Tibial artery (tissue), 4 donors: ENCODE data around the gene PLAAT4.
A peak's percentile ranks its signal among the peaks of the same experiment; 100 is the strongest.
"Not testable (repeated sequence)": the region's sequence is repeated elsewhere in the genome, so short reads cannot be mapped to it uniquely, and the experiment has no call there.

ENCODE experiments used
- DNase-seq, 2 donors: peaks; one replicate each; pipeline ENCODE4 v3.0.0-alpha.2; 2019
- H3K27ac ChIP-seq, 2 donors: fragments of 200-600 bp; sonication (generic) in 1 of 2; 1 replicate in 1 of 2; 2 replicates in 1 of 2; pipeline ENCODE4 v1.5.1; 2018 to 2019; ENCODE audit warnings: mild to moderate bottlenecking in 1 of 2
- H3K27me3 ChIP-seq, 2 donors: fragments of 200-600 bp; sonication (generic) in 1 of 2; one replicate each; pipeline versions ENCODE4 v1.5.1 to v1.6.0; 2016 to 2019
- H3K36me3 ChIP-seq, 3 donors: fragments of 200-600 bp; sonication (generic) in 2 of 3; one replicate each; pipeline ENCODE4 v1.5.1; 2016 to 2019; ENCODE audit warnings: mild to moderate bottlenecking in 2 of 3
- H3K4me1 ChIP-seq, 4 donors: fragments of 200-600 bp; sonication (generic) in 2 of 4; 1 replicate in 3 of 4; 2 replicates in 1 of 4; pipeline ENCODE4 v1.5.1; 2016 to 2019
- H3K4me3 ChIP-seq, 2 donors: fragments of 200-600 bp; sonication (generic) in 1 of 2; 1 replicate in 1 of 2; 2 replicates in 1 of 2; pipeline ENCODE4 v1.5.1; 2018 to 2019; ENCODE audit warnings: mild to moderate bottlenecking in 2 of 2
- H3K9me3 ChIP-seq, 3 donors: fragments of 200-600 bp; sonication (generic) in 1 of 3; one replicate each; pipeline ENCODE4 v1.5.1; 2016 to 2019
- intact Hi-C: fragments of 100-400 bp; cut with DNase I; formaldehyde crosslinking; loops from one replicate; pipeline ENCODE4 v1.15.0; 2023; ENCODE audit warnings: low total_unique reads
- TF ChIP-seq, protein P1 (sequence below), 2 experiments: fragments of 200-600 bp in 1 of 2; fragments of 450-650 bp in 1 of 2; IDR thresholded peaks; one replicate each; pipeline ENCODE4 v1.5.1; 2017 to 2019; ENCODE audit warnings: antibody characterized with exemption in 2 of 2, mild to moderate bottlenecking in 1 of 2, moderate library complexity in 1 of 2

PLAAT4 gene

DNA sequence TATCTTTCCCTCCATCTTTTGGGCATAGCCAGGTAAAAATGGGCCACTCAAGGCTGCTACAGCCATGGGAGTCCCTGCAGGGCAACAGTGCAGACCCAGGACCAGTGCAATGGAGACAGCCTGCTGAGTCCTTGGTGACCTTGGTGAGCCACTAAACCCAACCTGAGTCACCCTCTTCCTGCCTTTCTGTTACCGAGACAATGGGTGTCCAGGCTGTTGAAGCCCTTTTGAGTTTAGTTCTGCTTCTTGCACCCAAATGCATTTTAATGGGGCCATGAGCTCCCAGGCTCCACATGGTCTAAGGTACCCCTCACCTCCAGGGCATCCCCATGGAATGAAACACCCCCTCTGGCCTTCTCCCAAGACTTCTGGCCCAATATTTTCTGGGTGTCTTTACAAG is 874 bp upstream of the PLAAT4 start:
- Histone ChIP-seq H3K27me3 (no peaks in the 10 kb centered on the region), H3K4me1 (peaks cover 0 to 51% (median 34%) of the 10 kb centered on the region in 4 donors), H3K36me3 (no peaks in the 10 kb centered on the region), H3K27ac (peak overlapping the region; percentile 85 to 91), H3K9me3 (no peaks in the 10 kb centered on the region), H3K4me3 (no peak overlapping the region)
- TF ChIP-seq, protein P1, sequence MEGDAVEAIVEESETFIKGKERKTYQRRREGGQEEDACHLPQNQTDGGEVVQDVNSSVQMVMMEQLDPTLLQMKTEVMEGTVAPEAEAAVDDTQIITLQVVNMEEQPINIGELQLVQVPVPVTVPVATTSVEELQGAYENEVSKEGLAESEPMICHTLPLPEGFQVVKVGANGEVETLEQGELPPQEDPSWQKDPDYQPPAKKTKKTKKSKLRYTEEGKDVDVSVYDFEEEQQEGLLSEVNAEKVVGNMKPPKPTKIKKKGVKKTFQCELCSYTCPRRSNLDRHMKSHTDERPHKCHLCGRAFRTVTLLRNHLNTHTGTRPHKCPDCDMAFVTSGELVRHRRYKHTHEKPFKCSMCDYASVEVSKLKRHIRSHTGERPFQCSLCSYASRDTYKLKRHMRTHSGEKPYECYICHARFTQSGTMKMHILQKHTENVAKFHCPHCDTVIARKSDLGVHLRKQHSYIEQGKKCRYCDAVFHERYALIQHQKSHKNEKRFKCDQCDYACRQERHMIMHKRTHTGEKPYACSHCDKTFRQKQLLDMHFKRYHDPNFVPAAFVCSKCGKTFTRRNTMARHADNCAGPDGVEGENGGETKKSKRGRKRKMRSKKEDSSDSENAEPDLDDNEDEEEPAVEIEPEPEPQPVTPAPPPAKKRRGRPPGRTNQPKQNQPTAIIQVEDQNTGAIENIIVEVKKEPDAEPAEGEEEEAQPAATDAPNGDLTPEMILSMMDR (IDR thresholded peaks at IDR 0.05), result no peak
- intact Hi-C loops, result loop anchor here (5.0 kb wide), 1 partner anchor 72 kb away; no protein-coding TSS in a partner anchor
- no peak for DNase-seq

DNA sequence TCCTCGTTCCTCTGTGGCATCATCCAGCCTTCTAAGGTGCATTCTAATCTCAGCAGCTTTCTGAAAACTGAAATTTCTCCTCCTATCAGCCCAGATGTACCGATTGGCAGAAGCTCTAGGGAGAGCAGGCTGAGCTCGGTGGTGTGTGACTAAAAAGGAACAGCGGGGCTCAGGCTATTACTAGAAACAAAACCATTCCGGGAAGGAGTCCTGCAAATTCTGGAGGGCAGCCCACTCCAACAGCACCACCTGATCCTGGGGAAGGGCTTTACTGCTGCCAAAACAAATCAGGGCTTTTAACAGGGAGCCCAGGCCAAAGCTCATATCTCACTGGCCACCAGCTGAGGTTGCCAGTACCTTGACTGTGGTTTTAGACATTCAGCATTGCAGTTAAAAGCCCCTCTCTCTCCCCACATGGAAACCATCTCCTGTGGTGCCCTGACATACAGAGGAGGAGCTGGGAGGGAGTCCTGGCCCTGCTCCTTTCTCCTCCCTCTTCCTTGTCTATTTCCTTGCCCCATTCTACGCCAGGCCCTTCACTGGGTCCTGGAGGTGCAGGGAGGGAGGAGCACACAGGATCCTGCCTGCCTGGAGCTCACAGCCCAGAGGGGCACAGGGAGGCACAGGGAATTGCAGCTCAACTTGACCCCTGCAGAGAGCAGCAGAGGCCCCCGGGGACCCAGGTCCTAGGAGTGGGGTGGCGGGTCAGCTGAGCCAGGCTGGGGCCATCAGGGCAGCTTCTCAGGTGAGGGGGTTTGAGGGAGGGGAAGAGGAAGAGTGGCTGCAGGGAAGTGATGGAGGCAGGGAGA is 889 bp downstream of the PLAAT4 start:
- Histone ChIP-seq H3K4me3 (peak overlapping the region; percentile 48 to 50), H3K27me3 (no peaks in the 10 kb centered on the region), H3K4me1 (peaks cover 0 to 40% (median 25%) of the 10 kb centered on the region in 4 donors), H3K27ac (peak overlapping the region; percentile 85 to 91), H3K36me3 (no peaks in the 10 kb centered on the region), H3K9me3 (no peaks in the 10 kb centered on the region)
- intact Hi-C loops, result loop anchor here (5.0 kb wide), 1 partner anchor 70 kb away; no protein-coding TSS in a partner anchor
- TF ChIP-seq, protein P1 (IDR thresholded peaks at IDR 0.05), result no peak
- peak; percentile 76 to 94 for DNase-seq

DNA sequence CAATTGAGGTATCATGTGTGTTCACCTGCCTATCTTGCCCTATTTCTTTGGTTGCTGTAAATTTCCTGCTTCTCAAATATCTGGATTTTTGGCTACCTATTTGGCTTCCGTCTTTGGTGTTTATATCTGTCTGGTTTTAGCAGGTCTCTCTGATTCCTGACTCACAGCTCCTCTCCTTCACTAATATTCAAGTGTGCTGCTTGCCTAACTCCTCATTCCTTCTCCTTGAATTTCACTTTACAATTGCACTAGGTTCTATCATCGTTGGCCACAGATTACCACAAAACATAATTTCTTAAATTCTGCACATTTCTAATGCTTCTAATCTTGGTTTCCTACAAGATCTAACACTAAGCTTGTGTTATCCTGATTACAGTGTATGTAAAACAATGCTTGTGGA is 5.9 kb downstream of the PLAAT4 start:
- H3K4me1 ChIP-seq, result peaks cover 0 to 17% (median 10%) of the 10 kb centered on the region in 4 donors
- H3K4me3 ChIP-seq, intact Hi-C loops, H3K27ac ChIP-seq, DNase-seq, H3K9me3 ChIP-seq, H3K27me3 ChIP-seq: not testable (repeated sequence)
- peaks cover 0 to 16% (median 0%) of the 10 kb centered on the region in 3 donors for H3K36me3 ChIP-seq

DNA sequence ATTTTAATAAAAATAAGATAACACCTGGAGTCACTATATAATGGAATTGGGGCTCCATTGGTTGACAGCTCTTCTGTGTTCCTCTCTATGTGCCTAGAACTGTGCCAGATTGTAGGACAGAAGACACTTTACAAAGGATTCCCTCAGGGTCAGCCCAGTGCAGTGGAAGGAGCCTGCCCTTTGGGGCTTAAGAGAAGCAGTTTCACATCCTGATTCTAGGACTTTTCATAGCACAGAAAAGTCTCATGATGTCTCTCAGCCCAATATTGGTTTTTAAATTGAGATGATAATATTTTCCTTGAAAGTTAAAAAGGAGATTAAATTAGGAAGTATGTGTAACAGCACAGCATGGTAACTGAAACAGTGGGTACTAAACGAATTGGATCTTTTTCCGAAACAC is 7.1 kb downstream of the PLAAT4 start:
- TF ChIP-seq, protein P1 (IDR thresholded peaks at IDR 0.05), result no peak
- DNase-seq, result no peak
- intact Hi-C loops, result no loop called here
- peaks cover 0 to 5% (median 0%) of the 10 kb centered on the region in 4 donors for H3K4me1 ChIP-seq
- no peak overlapping the region for H3K4me3 ChIP-seq
- H3K27me3 ChIP-seq, result no peaks in the 10 kb centered on the region
- peaks cover 0 to 16% (median 0%) of the 10 kb centered on the region in 3 donors for H3K36me3 ChIP-seq
- no peak overlapping the region for H3K27ac ChIP-seq
- no peaks in the 10 kb centered on the region for H3K9me3 ChIP-seq

DNA sequence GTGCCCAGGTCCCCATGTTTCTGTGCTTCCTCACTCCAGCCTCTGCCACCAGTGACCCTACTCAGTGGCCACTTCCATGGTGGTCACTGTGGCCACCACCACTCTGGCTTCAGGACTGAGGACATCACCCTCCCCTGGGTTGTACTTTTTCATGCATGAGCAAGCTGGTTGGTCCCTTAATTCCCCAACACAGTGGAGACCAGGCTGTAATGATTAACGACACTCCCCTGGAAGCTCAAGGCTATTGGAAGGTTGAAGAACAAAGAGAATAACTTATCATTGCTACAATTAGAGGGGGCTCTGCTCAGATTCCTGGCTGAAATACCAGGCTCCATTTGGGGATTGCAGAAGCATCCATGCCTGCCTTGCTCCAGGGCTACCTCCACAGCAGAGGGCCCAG is 10.5 kb downstream of the PLAAT4 start:
- Histone ChIP-seq H3K4me3 (no peak overlapping the region), H3K36me3 (peaks cover 0 to 16% (median 0%) of the 10 kb centered on the region in 3 donors), H3K4me1 (no peaks in the 10 kb centered on the region), H3K9me3 (no peaks in the 10 kb centered on the region), H3K27ac (no peak overlapping the region), H3K27me3 (no peaks in the 10 kb centered on the region)
- DNase-seq, result no peak
- TF ChIP-seq, protein P1 (IDR thresholded peaks at IDR 0.05), result no peak
- intact Hi-C loops, result no loop called here

DNA sequence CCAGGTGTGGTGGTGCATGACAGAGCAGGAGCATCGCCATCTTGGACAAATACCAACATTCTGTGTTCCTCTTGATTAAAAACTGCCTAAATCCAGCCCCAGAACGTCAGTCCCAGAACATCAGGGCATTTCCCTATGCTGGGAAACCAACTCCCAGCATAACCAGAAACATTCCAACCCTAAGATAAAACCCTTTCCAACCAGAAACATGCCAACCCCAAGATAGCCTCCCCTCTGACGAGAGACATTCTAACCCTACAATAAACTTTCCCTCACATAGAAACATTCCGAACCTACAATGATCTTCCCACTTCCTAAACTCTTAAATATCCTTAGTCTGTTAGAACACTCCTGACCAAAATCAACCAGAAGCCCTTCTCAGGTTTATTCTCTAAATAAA is 11.6 kb downstream of the PLAAT4 start:
- no peak overlapping the region for H3K27ac ChIP-seq
- no peaks in the 10 kb centered on the region for H3K27me3 ChIP-seq
- H3K4me1 ChIP-seq, result no peaks in the 10 kb centered on the region
- peaks cover 0 to 16% (median 0%) of the 10 kb centered on the region in 3 donors for H3K36me3 ChIP-seq
- TF ChIP-seq, protein P1 (IDR thresholded peaks at IDR 0.05), result no peak
- intact Hi-C loops, result no loop called here
- no peak overlapping the region for H3K4me3 ChIP-seq
- no peaks in the 10 kb centered on the region for H3K9me3 ChIP-seq
- DNase-seq, result no peak
